Measurements from ENCODE around the gene DES. TPM values are rescaled to one million over a fixed set of nuclear protein-coding genes. Genes with fewer than 3 reads are reported as not detected.

DES gene
- total RNA-seq, 1 experiment from 2014 or later = not detected

GRCh38 chr2:219420687-219421086, 2.5 kb downstream of the DES start:
- Mint-ChIP-seq H3K27me3 (ENCODE audit: insufficient read depth, unreplicated experiment) (peaks cover 7% of the 10 kb centered on the region), H3K4me1 (ENCODE audit: insufficient read depth, unreplicated experiment) (no peaks in the 10 kb centered on the region), H3K9me3 (ENCODE audit: unreplicated experiment) (no peaks in the 10 kb centered on the region), H3K27ac (ENCODE audit: low read depth, unreplicated experiment) (no peak overlapping the region), H3K4me3 (ENCODE audit: unreplicated experiment) (no peak overlapping the region), H3K36me3 (ENCODE audit: insufficient read depth, unreplicated experiment) (no peaks in the 10 kb centered on the region)
- DNase-seq (ENCODE audit: unreplicated experiment) = no peak
- CTCF ChIA-PET = interaction anchor here (0.6 kb wide), 1 partner anchor 9 kb away, joined by 4 read pairs; no protein-coding TSS in a partner anchor
- no peak for TF ChIP-seq CTCF (IDR thresholded peaks at IDR 0.05; ENCODE audit: unreplicated experiment)
- BruUV-seq (replicated peaks) = no TSS peak
- POLR2A ChIA-PET = no interaction called here
- intact Hi-C loops (cut with micrococcal nuclease) = no loop called here

- Mint-ChIP-seq H3K4me3 (ENCODE audit: unreplicated experiment) (no peak overlapping the region), H3K27me3 (ENCODE audit: insufficient read depth, unreplicated experiment) (peaks cover 14% of the 10 kb centered on the region), H3K36me3 (ENCODE audit: insufficient read depth, unreplicated experiment) (no peaks in the 10 kb centered on the region), H3K9me3 (ENCODE audit: unreplicated experiment) (no peaks in the 10 kb centered on the region), H3K27ac (ENCODE audit: low read depth, unreplicated experiment) (no peak overlapping the region), H3K4me1 (ENCODE audit: insufficient read depth, unreplicated experiment) (no peaks in the 10 kb centered on the region)
- no TSS peak for BruUV-seq (replicated peaks)
- no peak for DNase-seq (ENCODE audit: unreplicated experiment)
- POLR2A ChIA-PET = no interaction called here
- CTCF ChIA-PET = interaction anchor here (0.6 to 1.7 kb wide), 4 partner anchors 9 to 281 kb away, joined by 3 to 4 read pairs (median 3); no protein-coding TSS in a partner anchor
- intact Hi-C loops (cut with micrococcal nuclease) = no loop called here
- TF ChIP-seq CTCF (IDR thresholded peaks at IDR 0.05; ENCODE audit: unreplicated experiment) = no peak
Measured at GRCh38 chr2:219421323-219421722, 3.1 kb downstream of the DES start.

GRCh38 chr2:219422952-219423534, 4.9 kb downstream of the DES start:
- H3K4me1 Mint-ChIP-seq (ENCODE audit: insufficient read depth, unreplicated experiment) = no peaks in the 10 kb centered on the region
- ChIA-PET POLR2A (no interaction called here), CTCF (interaction anchor here (0.6 to 1.7 kb wide), 3 partner anchors 20 to 619 kb away, joined by 3 read pairs; no protein-coding TSS in a partner anchor)
- no peaks in the 10 kb centered on the region for H3K9me3 Mint-ChIP-seq (ENCODE audit: unreplicated experiment)
- H3K4me3 Mint-ChIP-seq (ENCODE audit: unreplicated experiment) = no peak overlapping the region
- no peak for TF ChIP-seq CTCF (IDR thresholded peaks at IDR 0.05; ENCODE audit: unreplicated experiment)
- no TSS peak for BruUV-seq (replicated peaks)
- intact Hi-C loops (cut with micrococcal nuclease) = no loop called here
- no peaks in the 10 kb centered on the region for H3K36me3 Mint-ChIP-seq (ENCODE audit: insufficient read depth, unreplicated experiment)
- H3K27me3 Mint-ChIP-seq (ENCODE audit: insufficient read depth, unreplicated experiment) = peaks cover 15% of the 10 kb centered on the region
- no peak overlapping the region for H3K27ac Mint-ChIP-seq (ENCODE audit: low read depth, unreplicated experiment)
- DNase-seq (ENCODE audit: unreplicated experiment) = no peak

- H3K27me3 Mint-ChIP-seq (ENCODE audit: insufficient read depth, unreplicated experiment) = peaks cover 15% of the 10 kb centered on the region
- intact Hi-C loops (cut with micrococcal nuclease) = no loop called here
- no peak for TF ChIP-seq CTCF (IDR thresholded peaks at IDR 0.05; ENCODE audit: unreplicated experiment)
- H3K4me1 Mint-ChIP-seq (ENCODE audit: insufficient read depth, unreplicated experiment) = no peaks in the 10 kb centered on the region
- H3K27ac Mint-ChIP-seq (ENCODE audit: low read depth, unreplicated experiment) = no peak overlapping the region
- CTCF ChIA-PET = interaction anchor here (0.6 to 1.2 kb wide), 6 partner anchors 19 to 219 kb away, joined by 3 to 4 read pairs (median 3); no protein-coding TSS in a partner anchor
- H3K9me3 Mint-ChIP-seq (ENCODE audit: unreplicated experiment) = no peaks in the 10 kb centered on the region
- no peaks in the 10 kb centered on the region for H3K36me3 Mint-ChIP-seq (ENCODE audit: insufficient read depth, unreplicated experiment)
- POLR2A ChIA-PET = no interaction called here
- no peak overlapping the region for H3K4me3 Mint-ChIP-seq (ENCODE audit: unreplicated experiment)
- BruUV-seq (replicated peaks) = no TSS peak
- no peak for DNase-seq (ENCODE audit: unreplicated experiment)
Measured at GRCh38 chr2:219423652-219424377, 5.6 kb downstream of the DES start.
